Measurements from ENCODE around the gene PPP1R13L. TPM values are rescaled to one million over a fixed set of nuclear protein-coding genes. Genes with fewer than 3 reads are reported as not detected.
"Not testable (repeated sequence)": the region's sequence is repeated elsewhere in the genome, so short reads cannot be mapped to it uniquely, and the experiment has no call there.

The PPP1R13L gene
- total and polyA plus RNA-seq, 8 donors = 22.8 to 54.4 (median 30.7) TPM

DNA sequence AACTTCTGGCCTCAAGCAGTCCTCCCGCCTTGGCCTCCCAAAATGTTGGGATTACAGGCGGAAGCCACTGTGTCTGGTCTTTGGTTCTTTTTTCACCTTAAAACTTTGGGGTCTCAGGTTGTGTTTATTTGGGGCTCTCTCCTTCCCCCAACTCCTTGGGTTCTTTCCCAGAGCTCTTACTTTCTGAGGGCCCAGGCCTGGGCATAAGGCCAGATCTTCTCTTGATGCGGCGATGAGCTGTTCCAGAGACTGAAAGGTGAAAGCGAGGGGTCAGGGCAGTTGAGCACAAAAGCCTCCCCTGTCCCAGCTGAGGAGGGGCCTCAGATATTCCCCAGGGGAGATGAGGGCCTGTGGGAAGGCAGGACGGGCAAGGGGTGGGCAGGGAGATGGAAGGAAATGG is 8.6 kb upstream of the PPP1R13L start:
- FAIRE-seq = no peak
- Histone ChIP-seq H3K27ac (no peak overlapping the region), H3K4me3 (no peak overlapping the region), H3K27me3 (no peaks in the 10 kb centered on the region), H3K36me3 (peaks cover 0 to 7% (median 0%) of the 10 kb centered on the region in 3 donors), H3K9me3 (no peaks in the 10 kb centered on the region), H3K4me1 (no peaks in the 10 kb centered on the region)
- intact Hi-C loops (cut with DNase I) = no loop called here
- ATAC-seq = no peak
- 93% methylated on average over 6 of the region's 6 CpGs for WGBS, 2 donors
- DNase-seq = no peak
- no peak for TF ChIP-seq CTCF (IDR thresholded peaks at IDR 0.05)

DNA sequence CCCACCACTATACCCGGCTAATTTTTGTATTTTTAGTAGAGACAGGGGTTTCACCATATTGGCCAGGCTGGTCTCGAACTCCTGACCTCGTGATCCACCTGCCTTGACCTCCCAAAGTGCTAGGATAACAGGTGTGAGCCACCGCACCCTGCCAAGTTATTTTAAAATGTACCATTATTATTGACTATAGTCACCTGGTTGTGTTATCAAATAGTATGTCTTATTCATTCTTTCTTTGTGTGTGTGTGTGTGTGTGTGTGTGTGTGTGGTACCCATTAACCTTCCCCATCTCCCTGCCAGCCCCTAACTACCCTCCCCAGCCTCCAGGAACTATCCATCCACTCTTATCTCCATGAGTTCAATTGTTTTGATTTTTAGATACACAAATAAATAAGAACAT is 5.5 kb upstream of the PPP1R13L start:
- WGBS, 2 donors = 86 to 91% methylated on average over 4 of the region's 4 CpGs
- not testable (repeated sequence) for H3K36me3 ChIP-seq, ATAC-seq

DNA sequence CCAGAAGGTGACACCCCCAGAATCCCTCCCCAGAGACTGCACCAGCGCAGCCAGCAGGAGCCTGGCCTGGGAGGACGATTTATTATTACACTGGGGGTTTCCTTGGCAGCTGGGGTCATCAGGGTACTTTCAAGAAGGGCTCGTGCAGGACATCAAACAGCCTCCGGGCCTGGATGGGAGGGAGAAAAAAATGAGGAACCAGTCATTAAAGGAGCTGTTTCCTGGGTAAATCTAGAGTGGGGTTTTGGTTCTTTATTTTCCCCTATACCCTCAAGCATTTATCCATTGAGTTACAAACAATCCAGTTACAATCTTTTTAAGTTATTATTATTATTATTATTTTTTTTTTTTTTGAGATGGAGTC is 4.7 kb upstream of the PPP1R13L start:
- H3K4me1 ChIP-seq = peaks cover 3 to 8% (median 4%) of the 10 kb centered on the region in 3 donors
- H3K4me3 ChIP-seq = no peak overlapping the region
- 61 to 76% methylated on average over 4 of the region's 4 CpGs for WGBS, 2 donors
- intact Hi-C loops (cut with DNase I) = no loop called here
- no peaks in the 10 kb centered on the region for H3K9me3 ChIP-seq
- H3K27ac ChIP-seq = no peak overlapping the region
- TF ChIP-seq CTCF (IDR thresholded peaks at IDR 0.05) = no peak
- no peaks in the 10 kb centered on the region for H3K27me3 ChIP-seq
- no peak for ATAC-seq
- peaks cover 0 to 7% (median 0%) of the 10 kb centered on the region in 3 donors for H3K36me3 ChIP-seq
- FAIRE-seq = no peak
- DNase-seq = no peak

More for the DNA sequence above, 5.5 kb upstream of the PPP1R13L start:
- FAIRE-seq; intact Hi-C loops (cut with DNase I); DNase-seq; H3K27me3 ChIP-seq; H3K27ac ChIP-seq; H3K9me3 ChIP-seq; H3K4me1 ChIP-seq; H3K4me3 ChIP-seq: not testable (repeated sequence)

DNA sequence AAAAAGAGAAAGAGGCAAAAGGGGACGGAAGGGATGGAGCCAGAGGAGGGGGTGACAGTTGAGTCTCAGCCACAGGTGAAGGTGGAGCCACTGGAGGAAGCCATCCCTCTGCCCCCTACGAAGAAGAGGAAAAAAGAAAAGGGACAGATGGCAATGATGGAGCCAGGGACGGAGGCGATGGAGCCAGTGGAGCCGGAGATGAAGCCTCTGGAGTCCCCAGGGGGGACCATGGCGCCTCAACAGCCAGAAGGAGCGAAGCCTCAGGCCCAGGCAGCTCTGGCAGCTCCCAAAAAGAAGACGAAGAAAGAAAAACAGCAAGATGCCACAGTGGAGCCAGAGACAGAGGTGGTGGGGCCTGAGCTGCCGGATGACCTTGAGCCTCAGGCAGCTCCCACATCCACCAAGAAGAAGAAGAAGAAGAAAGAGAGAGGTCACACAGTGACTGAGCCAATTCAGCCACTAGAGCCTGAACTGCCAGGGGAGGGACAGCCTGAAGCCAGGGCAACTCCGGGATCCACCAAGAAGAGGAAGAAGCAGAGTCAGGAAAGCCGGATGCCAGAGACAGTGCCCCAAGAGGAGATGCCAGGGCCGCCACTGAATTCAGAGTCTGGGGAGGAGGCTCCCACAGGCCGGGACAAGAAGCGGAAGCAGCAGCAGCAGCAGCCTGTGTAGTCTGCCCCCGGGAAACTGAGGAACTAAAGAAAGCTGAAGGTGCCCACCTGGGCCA is 4.1 kb upstream of the PPP1R13L start:
- intact Hi-C loops (cut with DNase I) = no loop called here
- H3K9me3 ChIP-seq = no peaks in the 10 kb centered on the region
- peaks cover 3 to 8% (median 4%) of the 10 kb centered on the region in 3 donors for H3K4me1 ChIP-seq
- no peak overlapping the region for H3K27ac ChIP-seq
- H3K4me3 ChIP-seq = no peak overlapping the region
- 83 to 84% methylated on average over 15 of the region's 15 CpGs for WGBS, 2 donors
- peak in 1 of 6 donors; percentile 12 for DNase-seq
- no peak for ATAC-seq
- TF ChIP-seq CTCF (IDR thresholded peaks at IDR 0.05) = no peak
- H3K27me3 ChIP-seq = no peaks in the 10 kb centered on the region
- FAIRE-seq = no peak
- peaks cover 0 to 3% (median 0%) of the 10 kb centered on the region in 3 donors for H3K36me3 ChIP-seq

- H3K9me3 ChIP-seq = no peaks in the 10 kb centered on the region
- 78 to 80% methylated on average over 8 of the region's 8 CpGs for WGBS, 2 donors
- no peak for ATAC-seq
- peak in 2 of 6 donors; percentile 19 to 61 for DNase-seq
- no peaks in the 10 kb centered on the region for H3K27me3 ChIP-seq
- intact Hi-C loops (cut with DNase I) = no loop called here
- H3K27ac ChIP-seq = no peak overlapping the region
- peaks cover 7 to 11% (median 8%) of the 10 kb centered on the region in 3 donors for H3K4me1 ChIP-seq
- H3K36me3 ChIP-seq = no peaks in the 10 kb centered on the region
- no peak overlapping the region for H3K4me3 ChIP-seq
- TF ChIP-seq CTCF (IDR thresholded peaks at IDR 0.05) = no peak
- no peak for FAIRE-seq
These were observed 3.3 kb upstream of the PPP1R13L start for GRCh38 chr19:45408121-45408520.

GRCh38 chr19:45407585-45407984 is 2.7 kb upstream of the PPP1R13L start:
- not testable (repeated sequence) for FAIRE-seq

More at GRCh38 chr19:45407585-45407984, 2.7 kb upstream of the PPP1R13L start:
- H3K27ac ChIP-seq; intact Hi-C loops (cut with DNase I); DNase-seq; H3K9me3 ChIP-seq; H3K27me3 ChIP-seq; ATAC-seq; H3K36me3 ChIP-seq: not testable (repeated sequence)
- WGBS, 2 donors = 71 to 83% methylated on average over 5 of the region's 5 CpGs
- H3K4me3 ChIP-seq = peak overlapping the region in 1 of 4 donors; percentile 81
- peaks cover 7 to 13% (median 8%) of the 10 kb centered on the region in 3 donors for H3K4me1 ChIP-seq
